Embryonic facial prominence (tissue), 1 donor: Measurements from ENCODE around the gene SPDYE3.
"Not testable (repeated sequence)": the region's sequence is repeated elsewhere in the genome, so short reads cannot be mapped to it uniquely, and the experiment has no call there.

Experiments used
- DNase-seq: peaks from one replicate; pipeline ENCODE4 v3.0.0-alpha.2; 2016; ENCODE audit errors: extremely low spot score

SPDYE3 gene

DNA sequence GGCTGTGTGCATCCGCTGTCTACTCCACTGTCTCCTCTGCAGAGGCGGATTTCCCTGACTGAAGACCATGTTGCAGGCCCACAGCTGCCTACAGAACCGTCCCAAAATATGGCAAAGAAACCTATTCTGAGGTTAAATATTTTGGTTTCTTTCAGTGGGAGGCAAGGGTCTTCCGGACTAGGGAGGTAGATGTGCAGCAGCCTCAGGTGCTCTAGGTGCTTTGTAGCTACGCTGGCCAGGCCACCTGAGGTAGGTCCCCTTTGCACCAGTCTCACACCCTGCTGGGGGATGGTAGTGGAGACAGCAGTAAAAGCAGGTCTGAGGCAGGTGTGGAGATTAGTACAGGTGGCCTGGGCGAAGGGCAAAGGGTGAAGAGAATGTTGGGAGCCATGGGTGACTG lies 42.3 kb downstream of the SPDYE3 start:
- no peak for DNase-seq

DNA sequence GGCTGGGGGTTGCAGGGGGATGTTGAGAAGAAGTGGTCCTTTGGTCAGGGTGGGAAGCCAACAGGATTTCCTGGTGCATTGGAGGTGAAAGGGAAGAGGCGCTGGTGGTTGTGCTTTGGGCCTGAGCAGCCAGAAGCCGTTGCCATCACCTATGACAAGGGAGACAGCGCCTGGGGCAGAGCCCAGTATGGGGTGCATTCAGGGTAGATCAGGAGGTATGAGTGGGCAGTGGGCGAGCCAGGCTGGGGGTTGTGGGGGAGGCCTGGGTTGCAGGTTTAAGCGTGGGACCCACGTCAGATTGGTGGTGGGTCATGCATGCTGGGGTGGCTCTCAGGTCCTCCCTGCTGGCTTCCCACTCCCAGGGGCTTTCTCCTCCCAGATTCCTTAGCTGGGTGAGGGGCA lies 44.2 kb downstream of the SPDYE3 start:
- no peak for DNase-seq

DNA sequence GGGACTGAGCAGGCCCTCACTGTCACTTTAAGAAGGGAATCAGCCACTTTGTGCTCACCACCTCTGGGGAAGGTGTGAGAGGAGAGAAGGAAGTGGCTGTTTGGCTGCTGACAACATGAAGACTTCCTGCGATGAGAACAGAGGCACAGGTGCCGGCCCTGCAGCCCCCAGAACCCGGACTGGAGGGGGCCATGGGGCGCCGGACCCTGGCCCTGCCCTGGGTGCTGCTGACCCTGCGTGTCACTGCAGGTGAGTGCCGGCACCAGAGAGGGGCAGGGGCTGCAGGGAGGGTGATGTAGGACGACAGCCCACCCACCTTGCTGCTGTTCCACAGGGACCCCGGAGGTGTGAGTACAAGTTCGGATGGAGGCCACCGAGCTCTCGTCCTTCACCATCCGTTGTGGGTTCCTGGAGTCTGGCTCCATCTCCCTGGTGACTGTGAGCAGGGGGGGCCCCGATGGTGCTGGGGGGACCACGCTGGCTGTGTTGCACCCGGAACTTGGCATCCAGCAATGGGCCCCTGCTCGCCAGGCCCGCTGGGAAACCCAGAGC lies 44.8 kb downstream of the SPDYE3 start:
- not testable (repeated sequence) for DNase-seq

DNA sequence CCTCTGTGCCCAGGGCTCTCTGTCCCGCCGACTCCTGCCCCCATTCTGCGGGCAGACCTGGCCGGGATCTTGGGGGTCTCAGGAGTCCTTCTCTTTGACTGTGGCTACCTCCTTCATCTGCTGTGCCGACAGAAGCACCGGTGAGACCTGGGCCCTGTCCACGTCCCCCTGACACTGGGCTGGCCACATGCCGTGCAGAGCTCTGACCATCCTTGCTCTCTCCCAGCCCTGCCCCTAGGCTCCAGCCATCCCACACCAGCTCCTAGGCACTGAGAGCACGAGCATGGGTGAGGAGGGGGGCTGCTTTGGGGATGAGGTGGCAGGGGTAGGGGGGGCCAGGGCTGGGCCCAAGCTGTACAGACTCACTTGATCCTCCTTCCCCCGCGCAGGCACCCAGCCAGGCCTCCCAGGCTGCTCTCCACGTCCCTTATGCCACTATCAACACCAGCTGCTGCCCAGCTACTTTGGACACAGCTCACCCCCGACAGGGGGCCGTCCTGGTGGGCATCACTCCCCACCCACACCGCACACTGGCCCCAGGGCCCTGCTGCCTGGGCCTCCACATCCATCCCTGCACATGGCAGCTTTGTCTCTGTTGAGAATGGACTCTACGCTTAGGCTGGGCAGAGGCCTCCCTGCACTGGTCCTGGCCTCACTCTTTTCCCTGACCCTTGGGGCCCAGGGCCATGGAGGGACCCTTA lies 45.6 kb downstream of the SPDYE3 start:
- DNase-seq = no peak

DNA sequence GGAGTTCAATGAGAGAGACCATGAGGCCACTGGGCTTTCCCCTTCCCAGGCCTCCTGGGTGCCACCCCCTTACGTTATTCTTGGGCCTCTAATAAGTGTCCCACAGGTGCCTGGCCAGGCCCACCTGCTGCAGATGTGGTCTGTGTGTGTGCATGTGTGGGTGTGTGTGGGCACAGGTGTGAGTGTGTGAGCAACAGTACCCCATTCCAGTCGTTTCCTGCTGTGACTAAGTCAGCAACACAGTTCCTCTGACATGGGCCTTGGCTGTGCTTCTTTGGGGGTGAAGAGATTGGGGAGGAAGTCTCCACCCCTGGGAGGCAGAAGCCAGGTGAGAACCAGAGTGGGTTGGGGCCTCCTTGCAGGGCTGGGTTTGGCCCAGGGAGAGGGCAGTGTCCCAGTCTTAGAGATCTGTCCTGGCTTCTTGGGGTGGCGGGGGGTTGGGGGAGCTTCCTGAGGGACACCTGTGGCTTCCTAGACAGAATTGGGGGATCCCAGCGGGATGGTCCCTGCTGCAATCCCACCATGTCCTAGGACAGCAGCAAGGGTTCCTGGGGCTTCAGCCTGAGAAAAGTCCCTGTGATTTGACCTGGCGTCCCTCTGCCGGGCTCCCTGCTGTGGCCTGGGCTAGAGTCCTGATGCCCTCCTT lies 46.3 kb downstream of the SPDYE3 start:
- DNase-seq = no peak

DNA sequence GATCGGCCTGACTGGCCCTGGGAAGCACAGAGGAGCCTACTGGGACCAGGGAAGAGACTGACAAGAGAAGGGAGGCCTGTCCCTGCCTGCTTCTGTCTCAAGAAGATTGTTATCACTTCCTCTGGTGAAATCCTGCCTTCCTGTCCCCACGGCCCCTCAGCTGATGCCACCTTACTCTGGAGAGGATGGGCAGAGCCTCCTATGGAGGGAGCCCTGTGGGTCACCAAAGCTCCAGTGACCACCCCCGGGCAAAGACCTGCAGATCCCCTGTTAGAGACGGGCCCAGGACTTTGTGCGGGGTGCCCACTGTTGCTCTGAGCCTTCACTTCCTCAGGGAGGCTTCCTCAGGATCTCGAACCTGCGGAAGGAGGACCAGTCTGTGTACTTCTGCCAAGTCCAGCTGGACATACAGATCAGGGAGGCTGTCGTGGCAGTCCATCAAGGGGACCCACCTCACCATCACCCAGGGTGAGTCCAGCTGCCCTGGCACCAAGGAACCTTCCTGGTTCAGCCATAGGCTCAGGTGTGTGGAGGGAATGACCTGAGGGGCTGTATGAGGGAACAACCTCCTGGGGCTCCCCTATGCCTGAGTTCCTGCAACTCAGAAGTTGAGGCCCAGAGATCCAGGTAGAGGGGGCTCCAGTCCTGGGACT lies 49.0 kb downstream of the SPDYE3 start:
- no peak for DNase-seq

DNA sequence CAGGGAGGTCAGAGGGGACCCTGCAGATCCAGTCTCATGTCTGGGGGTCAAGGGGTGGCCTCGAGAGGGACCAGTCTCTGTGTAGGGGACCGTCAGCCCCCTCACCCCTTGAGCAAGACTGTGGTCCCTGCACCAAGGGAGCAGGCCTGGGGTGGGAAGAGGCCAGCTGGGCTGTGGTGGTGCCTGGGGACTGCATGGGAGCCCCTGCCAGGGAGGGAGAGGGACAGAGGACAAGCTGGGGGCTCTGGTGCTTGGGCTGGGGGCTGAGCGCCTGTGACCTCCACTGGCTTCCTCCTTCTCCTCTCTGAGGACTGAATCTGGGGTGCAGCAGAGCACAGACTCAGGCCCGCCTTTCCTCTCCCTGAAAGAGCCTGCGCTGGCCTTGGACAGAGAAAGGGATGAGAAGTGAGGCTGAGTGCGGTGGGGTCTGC lies 49.6 kb downstream of the SPDYE3 start:
- DNase-seq = no peak

DNA sequence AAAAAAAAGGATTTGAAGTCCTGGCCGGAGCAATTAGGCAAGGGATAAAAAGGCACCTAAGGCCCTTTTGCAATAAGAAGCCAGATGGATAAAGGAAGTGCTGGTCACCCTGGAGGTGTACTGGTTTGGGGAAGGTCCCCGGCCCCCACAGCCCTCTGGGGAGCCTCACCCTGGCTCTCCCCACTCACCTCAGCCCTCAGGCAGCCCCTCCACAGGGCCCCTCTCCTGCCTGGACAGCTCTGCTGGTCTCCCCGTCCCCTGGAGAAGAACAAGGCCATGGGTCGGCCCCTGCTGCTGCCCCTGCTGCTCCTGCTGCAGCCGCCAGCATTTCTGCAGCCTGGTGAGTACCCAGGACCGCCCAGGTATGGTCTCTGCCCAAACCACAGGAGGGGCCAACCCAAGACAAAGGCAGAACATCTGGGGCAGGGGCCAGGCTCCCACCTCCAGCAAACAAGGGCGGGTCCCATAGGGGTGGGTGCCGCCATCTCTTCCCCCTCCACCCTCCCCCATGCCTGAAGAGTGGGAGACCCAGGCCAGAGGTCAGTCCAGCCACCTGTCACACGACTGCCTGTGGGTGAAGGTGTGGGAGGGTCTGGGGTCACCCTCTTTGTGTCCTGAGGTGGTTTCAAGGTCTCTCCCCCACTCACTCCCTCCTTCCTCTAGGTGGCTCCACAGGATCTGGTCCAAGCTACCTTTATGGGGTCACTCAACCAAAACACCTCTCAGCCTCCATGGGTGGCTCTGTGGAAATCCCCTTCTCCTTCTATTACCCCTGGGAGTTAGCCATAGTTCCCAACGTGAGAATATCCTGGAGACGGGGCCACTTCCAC lies 50.7 kb downstream of the SPDYE3 start, which contains the start of gene PILRB:
TSS of gene PILRB (plus strand) at position 91 of the 830 bp plus-strand sequence. CDS start at position 277, 186 bp downstream.
- DNase-seq = no peak

DNA sequence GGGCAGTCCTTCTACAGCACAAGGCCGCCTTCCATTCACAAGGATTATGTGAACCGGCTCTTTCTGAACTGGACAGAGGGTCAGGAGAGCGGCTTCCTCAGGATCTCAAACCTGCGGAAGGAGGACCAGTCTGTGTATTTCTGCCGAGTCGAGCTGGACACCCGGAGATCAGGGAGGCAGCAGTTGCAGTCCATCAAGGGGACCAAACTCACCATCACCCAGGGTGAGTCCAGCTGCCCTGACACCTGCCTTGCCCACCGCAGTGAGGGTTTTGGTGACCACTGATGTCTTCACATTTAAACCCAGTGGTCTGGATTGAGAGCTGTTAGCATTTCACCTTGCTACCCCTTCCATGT lies 51.3 kb downstream of the SPDYE3 start:
- no peak for DNase-seq

DNA sequence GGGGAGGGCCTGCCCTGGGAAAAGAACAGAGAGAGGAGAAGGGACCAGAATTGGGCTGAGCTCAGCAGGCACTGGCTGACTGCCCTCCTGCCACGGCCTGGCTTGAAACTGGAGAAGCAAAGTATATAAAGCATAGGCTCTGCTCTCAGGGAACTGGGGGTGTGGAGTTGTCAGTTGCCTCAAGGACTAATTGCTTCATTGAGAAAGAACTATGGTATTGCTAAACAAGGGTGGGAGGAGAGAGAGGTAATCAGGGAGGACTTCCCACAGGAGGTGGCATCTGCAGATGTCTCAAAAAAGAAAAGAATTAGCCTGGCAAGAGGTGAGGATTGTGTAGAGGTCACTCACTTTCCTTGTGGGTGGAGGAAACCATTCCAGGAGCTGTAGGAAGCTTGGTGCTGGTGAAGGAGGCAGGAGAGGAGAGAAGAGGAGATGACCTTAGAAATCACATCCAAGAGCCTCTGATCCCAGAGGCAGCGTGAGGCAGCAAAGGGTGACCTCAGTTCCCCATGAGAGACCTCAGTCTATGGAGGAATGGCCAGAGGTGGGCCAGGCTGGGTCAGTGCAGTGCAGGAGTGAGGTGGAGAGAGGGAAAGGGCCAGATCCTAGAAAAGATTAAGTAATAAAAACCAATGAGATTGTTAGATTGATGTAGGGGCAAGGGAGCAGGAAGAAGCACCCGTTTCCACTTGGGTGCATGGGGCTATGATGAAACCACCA lies 52.8 kb downstream of the SPDYE3 start:
- no peak for DNase-seq

DNA sequence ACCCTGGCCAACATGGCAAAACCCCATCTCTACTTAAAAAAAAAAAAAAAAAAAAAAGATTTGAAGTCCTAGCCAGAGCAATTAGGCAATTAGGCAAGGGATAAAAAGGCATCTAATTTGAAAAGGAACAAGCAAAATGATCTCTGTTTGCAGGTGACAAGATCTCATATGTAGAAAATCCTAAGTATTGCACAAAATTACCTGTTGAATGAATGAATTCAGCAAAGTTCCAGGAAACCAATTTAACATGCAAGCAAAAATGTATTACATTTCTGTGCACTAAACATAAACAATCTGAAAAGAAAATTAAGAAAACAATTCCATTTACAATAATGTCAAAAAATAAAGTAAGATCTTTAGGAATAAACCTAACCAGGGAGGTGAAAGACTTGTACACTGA lies 55.6 kb downstream of the SPDYE3 start:
- DNase-seq = no peak

DNA sequence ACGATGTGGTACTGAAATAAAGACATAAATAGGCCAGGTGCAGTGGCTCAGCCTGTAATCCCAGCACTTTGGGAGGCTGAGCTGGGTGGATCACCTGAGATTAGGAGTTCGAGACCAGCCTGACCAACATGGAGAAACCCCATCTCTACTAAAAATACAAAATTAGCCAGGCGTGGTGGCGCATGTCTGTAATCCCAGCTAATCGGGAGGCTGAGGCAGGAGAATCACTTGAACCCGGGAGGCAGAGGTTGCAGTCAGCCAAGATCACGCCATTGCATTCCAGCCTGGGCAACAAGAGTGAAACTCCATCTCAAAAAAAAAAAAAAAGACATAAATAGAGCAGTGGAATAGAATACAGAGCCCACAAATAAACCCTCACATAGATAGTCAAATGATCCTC lies 56.3 kb downstream of the SPDYE3 start:
- DNase-seq = not testable (repeated sequence)

DNA sequence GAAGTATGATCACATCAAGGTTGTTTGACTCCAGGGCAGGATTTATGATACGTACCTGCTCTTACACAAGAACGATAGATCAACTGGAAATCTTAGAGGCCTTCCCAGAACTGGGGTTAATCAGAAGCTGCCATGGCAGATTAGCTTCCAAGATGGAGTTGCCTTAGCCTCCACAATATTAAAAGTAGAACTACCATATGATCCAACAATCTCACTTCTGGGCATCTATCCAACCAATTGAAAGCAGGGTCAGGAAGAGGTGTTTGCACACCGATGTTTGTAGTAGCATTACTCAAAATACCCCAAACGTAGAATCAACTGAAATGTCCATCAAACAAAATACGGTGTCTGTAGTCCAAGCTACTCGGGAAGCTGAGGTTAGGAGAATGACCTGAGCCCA lies 57.0 kb downstream of the SPDYE3 start:
- no peak for DNase-seq

DNA sequence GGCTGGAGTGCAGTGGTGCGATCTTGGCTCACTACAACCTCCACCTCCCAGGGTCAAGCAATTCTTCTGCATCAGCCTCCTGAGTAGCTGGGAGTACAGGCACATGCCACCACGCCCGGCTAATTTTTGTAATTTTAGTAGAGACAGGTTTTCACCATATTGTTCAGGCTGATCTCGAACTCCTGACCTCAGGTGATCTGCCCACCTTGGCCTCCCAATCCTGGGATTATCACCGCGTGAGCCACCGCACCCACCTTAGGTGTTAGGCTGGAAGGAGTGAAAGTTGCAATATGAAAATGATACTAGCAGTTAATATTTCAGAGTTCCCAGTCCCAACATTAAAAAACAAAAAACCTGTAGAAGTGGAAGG lies 58.5 kb downstream of the SPDYE3 start:
- not testable (repeated sequence) for DNase-seq

DNA sequence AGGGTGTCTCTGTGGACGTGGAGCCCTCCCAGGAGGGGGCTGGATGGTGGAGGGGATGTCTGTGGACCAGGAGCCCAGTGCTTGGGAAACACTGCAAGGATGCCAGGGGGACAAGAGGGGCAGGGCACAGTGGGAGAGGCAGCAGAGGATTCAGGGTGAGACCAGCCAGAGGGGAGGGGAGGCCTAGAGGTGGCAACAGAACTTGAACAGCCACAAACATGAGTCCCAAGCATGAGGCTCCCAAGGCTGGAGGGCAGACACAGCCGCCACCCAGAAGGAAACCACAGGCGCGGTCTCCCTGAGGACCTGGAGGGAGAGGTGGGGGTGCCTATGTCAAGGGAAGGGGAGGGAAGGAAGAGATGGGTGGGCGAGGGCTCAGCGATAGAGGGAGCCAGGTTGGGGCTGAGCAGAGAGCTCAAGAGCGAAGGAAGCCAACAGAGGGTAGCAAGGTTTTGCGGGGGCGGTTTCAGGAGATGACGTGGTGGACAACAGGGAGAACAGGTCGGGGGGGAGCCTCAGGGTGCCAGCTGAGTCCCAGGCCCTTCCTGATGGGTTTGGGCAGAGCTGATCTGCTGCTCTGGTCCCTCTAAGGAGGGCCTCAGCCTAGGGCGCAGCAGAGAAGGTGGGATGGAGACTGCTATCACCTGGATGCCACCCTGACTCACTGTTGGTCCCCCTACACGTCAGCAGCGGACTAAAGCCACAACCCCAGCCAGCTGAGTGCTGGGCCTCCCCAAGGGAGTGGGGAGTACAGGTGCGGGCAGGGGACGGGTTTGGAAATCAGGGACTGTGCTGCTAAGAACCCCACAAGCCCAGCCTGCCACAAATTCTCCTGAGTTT lies 59.1 kb downstream of the SPDYE3 start:
- no peak for DNase-seq

DNA sequence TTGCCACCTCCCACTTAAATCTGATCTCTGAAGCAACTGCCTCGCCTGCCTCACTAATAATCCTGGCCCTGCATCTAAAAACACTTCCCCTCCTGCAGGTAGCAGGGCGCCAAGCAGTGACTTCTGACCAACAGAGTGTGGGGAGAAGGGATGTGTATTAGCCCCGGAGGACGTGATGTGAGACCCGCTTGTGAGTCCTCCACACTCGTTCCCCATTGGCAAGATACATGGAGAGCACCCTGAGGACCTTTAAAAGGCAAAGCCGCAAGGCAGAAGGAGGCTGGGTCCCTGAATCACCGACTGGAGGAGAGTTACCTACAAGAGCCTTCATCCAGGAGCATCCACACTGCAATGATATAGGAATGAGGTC lies 59.7 kb downstream of the SPDYE3 start:
- DNase-seq = no peak

DNA sequence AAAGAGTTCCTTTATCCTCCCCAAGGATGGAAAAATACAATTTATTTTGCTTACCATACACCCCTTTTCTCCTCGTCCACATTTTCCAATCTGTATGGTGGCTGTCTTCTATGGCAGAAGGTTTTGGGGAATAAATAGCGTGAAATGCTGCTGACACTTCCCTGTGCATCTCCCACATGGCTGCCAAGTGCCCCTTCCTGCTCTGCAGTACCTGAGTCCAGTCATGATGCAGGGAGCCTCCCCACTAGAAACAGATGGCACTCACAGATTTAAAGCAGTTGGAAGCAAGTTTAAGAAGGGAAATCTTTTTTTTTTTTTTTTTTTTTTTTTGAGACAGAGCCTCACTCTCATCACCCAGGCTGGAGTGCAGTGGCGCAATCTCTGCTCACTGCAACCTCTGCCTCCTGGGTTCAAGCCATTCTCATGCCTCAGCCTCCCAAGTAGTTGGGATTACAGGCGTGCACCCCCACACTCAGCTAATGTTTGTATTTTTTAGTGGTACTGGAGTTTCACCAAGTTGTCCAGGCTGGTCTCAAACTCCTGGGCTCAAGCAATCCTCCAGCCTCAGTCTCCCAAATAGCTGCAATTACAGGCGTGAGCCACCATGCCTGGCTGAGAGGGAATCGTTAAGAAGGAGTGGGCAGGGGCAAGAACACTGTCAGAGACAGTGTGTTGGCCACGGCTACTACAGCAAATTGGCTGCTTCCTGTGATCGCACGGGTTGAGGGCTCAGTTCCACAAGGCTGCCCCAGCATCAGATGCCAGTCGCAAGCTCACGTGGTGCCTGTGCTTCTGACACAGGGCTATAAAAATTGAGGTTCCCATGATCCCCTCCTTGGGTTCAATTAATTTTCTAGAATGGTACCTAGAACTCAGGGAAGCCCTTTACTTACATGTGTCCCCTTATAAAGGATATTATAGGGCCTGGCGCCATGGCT lies 60.4 kb downstream of the SPDYE3 start:
- no peak for DNase-seq

DNA sequence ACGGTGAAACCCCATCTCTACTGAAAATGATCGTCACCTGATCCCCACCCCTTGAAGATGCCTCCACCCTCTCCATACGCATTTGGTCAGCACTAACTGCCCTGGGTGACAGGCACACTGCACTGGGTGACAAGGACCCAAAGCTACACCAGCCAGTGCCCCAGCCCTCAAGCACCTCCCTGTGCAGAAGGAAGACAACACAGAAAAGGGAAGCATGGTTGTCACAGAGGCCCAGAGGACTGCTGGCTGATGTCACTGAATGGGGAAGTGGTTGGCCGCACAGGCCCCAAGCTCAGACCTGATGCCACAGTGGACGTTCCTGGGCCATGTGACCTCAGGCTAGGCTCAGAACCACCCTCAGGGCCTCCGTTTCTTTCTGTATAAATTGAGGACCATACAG lies 61.6 kb downstream of the SPDYE3 start:
- no peak for DNase-seq

DNA sequence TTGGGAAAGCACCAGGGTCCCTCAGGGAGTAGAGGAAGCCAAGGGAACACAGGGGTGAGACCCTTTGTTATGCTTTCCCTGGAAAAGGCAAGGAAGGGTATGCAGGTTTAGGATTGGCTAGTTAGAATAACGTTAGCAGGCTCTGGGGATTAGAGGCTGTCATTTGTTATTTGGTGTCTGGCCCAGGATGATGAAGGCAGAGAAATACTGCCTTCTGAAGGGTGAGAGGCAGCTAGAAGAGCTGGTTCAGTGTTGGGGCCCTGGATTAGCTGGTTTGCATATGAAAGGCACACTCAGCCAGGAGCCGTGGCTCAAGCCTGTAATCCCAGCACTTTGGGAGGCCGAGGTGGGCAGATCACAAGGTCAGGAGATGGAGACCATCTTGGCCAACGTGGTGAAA lies 62.8 kb downstream of the SPDYE3 start:
- DNase-seq = no peak
